Ureter (tissue), 1 donor: ENCODE data around the gene HIBADH. TPM values are rescaled to one million over a fixed set of nuclear protein-coding genes. Genes with fewer than 3 reads are reported as not detected.
"Not testable (repeated sequence)": the region's sequence is repeated elsewhere in the genome, so short reads cannot be mapped to it uniquely, and the experiment has no call there.

Experiments used
- DNase-seq: peaks from one replicate; pipeline ENCODE4 v3.0.0-alpha.2; 2020; ENCODE audit warnings: low spot score
- total RNA-seq: library from RNA; stranded (reverse); gene quantifications from one replicate; pipeline ENCODE4 v1.2.4, GENCODE V29; 2023
- donor health status: DM: yes; HTN: yes; CAD: no.

Gene HIBADH
- total RNA-seq, 1 donor from 2014 or later, result 31.3 TPM

DNA sequence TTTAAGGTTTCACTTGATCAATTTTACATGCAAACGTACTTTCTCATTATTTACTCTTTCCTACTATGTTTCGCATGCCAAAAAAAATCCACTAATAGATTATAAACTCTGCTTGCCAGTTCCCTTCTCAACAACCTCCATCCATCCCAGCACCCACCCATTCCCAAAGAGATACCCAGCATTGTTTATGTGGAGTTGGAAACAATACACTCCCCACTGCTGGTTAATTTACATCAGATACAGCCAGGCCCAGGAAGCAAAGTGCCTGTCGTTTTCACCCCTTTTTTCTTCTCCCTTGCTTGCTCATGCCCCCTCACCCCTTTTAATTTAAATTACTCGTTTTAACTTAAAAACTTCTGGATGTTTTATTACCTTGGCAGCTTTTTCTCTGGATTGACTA is 59.9 kb downstream of the HIBADH start:
- no peak for DNase-seq

DNA sequence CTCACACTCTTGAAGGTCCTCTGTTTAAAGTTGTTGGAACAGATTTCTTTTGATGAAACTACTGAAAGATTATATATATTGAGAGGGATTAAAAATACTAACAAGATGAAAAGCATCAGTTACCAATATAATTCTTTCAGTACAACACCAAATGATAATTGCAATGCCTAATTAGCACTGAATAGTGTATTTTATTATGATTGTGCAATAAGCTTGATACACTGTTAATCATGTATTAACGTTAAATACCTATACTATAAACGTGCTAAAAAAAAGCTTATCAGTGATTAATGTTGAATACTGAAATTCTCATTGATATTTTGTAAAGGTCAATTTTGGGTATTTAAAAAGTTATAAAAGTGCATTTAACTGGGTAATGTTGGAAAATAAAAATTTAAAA is 61.5 kb downstream of the HIBADH start:
- no peak for DNase-seq

DNA sequence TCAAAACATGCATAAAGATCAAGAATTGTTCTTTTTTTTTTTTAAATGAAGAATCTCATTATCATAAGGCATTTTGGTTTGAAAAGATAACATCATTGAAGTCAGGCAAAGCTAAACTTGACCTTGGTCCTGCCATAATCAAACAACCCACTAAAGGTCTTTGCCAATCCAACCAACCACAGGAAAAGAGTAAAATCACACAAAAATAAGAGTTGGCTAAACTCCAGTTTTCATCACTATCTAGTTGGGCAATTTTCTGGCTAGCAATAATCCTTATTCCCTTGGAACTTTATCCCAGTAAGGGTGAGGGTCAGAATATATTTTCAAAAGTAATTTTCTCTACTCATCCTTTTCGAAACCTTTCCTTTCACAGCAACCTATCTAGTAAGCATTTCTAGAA is 62.4 kb downstream of the HIBADH start:
- no peak for DNase-seq

DNA sequence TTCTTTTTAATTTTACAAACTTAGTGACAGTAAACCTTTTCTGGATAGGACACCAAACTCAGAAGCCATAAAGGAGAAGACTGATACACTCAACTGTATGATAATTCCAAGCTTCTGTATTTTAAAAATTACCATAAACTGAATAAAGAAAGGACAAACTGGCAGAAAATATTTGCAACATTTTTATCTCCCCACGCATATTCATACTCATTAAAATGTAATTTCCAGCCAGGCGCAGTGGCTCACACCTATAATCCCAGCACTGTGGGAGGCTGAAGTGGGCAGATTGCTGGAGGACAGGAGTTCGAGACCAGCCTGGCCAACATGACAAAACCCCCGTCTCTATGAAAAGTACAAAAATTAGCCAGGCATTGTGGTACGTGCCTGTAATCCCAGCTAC is 67.7 kb downstream of the HIBADH start:
- DNase-seq, result no peak

DNA sequence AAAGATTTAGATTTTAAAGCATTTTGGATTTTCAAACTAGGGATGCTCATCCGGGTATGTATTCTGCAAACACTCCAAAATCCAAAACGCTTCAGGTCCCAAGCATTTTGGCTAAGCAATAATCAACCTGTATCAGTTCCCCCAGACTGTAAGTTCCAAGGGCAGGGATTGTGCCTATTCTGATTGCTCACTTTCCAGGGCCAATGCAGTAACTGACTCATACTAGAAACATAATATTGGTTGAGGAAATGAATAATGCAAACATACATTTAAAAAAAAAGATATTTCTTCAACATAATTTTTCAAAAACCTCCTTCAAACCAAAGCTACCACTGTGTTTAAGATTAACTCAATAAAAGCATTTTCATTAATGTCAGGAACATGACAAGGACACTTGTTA is 69.5 kb downstream of the HIBADH start:
- DNase-seq, result no peak

DNA sequence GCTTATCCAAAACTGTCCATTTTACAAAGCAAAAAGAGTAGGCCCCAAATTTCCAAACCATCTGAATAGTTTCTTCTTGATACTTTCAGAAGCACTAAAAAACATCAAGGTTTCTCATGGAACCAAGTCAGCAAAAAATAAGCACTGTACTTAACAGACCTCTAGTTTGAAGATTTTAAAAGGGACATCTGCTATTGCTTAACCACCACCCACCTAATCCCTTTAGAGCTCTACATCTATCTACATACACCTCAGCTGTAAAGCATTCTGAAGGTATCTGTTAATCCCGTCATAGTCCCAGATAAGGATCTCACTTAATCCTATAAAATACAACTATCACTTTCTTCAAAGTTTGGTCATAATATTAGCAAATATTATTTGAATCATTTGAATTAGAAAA is 72.3 kb downstream of the HIBADH start:
- no peak for DNase-seq

DNA sequence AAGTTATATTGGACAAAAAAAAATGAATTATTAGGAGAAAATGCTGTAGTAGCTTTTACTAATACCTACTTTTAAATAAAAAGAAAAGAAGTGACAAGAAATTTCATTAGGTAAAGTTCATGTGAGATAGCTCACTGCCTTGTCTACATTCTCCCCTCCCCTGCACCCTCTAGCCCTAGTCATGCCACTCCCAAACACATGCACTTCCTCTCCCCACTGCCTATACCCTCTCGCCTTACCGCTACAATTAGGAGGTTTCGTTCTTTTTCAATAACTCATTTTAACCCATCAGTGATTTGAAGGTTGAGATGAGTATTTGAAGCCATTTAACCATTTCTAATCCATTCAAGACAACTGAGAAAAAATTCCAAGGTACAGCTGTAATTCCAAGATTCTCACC is 75.3 kb downstream of the HIBADH start:
- DNase-seq, result no peak

DNA sequence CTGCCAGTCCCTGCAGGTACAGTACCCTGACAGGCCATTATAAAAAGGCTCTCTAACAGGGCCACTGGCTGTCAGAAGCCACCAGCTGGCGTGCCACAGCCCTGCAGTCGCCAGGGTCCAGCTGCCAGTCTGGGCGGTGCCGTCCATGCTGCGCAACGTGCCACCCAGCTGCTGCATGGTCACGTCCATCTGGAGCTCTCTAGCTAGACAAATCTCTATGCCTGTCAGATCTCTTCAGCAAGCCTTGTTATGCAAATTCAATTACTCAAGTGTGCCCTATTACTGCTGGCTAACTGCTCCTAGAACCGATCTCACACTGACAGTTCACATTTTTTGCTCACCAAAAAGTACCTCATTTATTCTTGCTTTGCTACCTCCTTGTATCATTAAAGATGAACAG is 75.9 kb downstream of the HIBADH start:
- no peak for DNase-seq

DNA sequence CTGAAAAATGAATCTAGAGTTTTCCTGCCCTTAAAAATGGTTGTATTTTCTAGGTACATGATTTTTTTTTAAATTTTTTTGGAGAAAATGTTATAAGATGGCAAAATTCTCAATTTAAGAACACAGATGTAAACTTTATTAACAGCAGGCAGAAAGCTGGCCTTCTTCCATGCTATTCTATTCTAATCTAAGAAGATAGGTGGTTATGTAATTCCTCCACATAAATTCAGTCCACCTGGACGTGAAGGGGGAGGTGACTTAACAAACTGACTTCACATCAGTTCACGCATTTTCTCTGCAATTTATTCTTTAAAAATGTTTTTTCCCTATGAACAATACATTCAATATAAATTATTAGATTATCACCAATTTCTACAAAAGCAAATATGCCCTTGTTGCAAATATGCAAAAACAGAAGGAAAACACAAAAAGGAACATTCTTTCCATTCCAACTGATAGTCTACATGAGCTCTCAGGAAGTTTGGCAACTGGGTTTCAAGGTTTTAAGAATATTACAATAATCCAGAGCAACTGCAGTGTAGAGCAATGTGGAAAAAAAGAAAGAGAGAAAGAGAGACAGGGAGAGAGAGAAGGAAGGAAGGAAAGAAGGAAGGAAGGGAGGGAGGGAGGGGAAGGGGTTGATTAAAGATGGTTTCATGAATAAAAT is 76.8 kb downstream of the HIBADH start:
- DNase-seq, result no peak

DNA sequence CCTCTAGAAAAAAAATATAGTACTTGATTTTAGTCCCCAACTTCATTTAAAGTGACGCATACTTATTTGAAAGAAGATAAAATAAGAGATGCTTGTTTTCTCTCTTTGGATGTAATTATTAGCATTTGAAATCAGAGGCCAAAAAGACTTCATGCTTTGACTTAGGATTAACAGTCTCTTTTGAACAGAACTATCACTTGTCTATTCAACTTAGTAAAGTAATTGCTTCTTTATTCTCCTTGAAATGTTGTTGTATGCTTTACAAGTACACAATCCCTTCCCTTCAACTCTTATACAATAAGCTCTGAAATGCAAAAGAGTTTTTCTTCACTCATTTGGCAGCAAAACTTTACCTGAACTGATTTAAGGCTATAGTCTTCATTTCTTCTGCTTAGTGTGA is 80.8 kb downstream of the HIBADH start:
- DNase-seq, result no peak

DNA sequence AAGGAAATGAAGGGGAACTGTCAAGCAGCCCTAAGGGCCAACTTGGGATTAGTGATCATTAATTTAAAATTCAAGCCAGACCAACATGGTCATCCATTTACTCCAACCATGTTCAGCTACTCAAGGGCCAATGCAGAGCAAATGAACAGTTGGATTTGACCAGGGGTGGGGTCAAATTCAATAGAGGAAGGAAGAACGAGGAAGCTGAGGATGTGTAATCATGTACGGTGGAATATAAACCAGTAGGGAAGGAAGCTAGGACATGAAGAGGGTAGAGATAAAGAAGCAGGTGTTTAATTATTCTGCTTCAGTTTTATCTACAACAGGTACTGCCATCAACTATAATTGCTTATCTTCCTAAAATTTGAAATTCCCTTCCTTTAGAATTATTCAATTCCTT is 81.6 kb downstream of the HIBADH start:
- no peak for DNase-seq

DNA sequence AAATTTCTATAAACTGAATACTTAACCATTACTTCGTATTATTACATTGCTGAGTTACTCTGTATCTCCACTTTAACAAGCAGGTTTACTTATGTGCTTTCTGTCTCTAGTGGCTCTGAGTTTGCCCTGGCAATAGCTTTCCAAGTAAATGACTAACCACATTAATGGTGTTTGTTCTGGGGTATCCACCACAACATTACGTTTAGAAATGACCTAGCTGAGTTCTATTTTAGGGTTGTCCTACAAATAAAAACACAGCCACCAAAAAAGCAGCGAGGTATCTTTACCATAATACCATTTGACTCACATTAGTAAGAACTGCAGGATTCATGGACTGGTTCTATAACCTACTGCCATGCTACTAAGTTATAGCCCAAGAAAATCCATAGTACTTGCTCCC is 83.1 kb downstream of the HIBADH start:
- no peak for DNase-seq

DNA sequence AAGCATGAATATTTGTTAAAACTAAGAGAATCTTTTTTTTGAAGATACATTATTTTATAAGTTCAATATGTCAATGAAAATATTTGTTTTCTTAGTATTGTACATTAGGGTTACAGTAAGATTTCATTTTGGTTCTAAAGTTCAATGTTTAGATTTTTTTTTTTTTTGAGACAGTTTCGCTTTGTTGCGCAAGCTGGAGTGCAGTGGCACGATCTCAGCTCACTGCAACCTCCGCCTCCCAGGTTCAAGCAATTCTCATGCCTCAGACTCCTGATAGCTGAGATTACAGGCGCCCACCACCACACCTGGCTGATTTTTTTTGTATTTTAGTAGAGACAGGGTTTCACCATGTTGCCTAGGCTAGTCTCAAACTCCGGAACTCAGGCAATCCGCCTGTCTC is 84.5 kb downstream of the HIBADH start:
- not testable (repeated sequence) for DNase-seq

DNA sequence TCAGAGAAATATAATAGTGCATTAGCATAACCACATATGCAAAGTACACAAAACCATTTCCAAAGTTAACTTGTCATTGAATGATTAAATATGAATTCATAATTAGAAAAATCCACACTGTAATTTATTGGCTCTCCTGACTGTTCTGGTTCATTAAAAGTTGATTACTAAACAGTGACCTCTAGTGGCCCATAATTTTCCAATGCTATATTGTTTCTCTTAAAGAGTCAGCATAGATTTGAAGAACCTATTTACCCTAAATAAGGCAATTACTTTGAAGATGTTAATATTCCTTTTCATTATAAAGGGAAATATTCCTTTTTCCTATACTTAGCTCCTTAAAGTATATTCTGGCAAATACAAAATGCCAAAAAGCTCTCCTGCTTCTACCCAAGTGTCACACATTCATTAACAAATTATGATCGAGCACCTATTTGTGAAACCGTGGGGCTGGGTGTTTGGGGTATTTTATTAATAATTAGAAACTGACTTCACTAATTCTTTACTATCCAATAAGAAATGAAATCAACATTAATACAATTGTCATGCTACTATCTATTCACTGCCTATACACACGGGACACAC is 86.2 kb downstream of the HIBADH start:
- no peak for DNase-seq

DNA sequence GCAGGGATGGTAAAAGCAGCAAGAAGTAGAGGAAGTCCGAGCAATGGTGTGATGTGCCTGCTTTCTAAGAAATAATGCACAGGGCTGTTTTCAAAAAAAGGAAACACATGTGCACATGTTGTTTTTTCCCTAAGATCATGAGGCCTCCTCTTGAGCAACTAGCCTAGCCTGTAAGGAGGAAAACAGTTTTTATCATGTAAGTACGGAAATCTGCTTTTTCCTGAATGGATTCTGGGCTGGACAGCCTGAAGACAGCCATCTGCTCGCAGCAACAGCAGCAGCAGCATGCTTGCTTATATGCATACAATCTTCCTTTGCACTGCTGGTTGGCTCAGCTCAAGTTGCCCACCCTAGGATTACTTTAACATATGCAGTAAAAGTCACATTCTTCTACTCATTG is 87.1 kb downstream of the HIBADH start:
- DNase-seq, result no peak

DNA sequence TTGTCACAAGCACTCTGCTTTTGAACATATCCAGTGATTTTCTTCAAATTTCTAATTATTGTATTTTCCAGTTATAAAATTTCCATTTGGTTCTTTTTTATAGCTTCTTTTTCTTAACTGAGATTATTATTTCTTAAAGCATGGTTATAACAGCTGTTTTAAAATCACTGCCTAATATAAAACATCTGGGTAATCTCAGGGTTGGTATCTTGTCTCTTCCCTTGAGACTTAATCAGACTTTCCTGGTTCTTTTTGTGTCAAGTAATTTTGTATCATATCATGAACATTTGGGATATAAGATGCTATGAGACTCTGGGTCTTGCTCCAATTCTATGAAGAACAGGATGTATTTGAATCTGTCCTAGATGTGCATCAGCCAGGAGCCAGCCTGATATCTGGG is 93.6 kb downstream of the HIBADH start:
- DNase-seq, result no peak

DNA sequence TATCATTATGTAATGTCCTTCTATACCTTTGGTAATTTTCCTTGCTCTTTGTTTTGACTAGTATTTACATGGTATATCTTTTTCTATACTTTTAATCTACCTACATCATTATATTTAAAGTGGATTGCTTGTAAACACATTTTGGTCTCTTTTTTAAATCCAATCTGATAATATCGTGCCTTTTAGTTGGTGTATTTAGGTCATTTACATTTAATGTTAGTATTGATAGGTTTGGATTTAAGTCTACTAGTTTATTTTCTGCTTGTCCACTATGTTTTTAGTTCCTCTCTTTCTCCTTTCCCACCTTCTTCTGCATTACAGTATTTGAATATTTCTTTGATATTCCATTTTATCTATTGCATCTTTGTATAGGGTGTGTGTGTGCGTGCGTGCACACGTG is 95.4 kb downstream of the HIBADH start:
- no peak for DNase-seq

DNA sequence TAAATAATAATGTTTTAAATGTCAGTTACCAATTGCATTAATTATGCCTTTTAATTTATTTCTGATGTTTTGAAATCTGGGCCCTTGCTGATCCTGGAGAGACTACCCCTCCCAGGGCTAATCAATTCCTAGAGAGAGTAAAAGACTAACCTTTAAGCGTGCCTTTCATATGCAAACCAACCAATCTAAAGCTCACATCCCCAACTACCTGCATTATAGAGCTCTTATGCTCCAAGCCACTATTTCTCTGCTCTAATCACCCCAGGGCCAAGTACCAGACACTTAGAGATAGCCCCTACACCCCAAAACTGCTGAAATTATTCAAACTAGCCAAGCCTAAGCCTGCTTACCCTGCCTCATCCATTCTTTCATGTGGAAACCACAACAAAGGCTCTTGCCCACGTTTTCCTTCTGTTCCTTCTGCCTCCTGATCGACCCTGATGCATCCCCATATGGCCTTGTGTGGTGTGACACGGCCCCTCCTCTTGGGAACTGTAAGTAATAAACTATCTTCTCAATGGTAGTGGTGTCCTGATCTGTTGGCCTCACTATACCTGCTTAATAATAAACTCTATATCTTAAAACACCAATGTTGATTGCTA is 97.7 kb downstream of the HIBADH start:
- no peak for DNase-seq

DNA sequence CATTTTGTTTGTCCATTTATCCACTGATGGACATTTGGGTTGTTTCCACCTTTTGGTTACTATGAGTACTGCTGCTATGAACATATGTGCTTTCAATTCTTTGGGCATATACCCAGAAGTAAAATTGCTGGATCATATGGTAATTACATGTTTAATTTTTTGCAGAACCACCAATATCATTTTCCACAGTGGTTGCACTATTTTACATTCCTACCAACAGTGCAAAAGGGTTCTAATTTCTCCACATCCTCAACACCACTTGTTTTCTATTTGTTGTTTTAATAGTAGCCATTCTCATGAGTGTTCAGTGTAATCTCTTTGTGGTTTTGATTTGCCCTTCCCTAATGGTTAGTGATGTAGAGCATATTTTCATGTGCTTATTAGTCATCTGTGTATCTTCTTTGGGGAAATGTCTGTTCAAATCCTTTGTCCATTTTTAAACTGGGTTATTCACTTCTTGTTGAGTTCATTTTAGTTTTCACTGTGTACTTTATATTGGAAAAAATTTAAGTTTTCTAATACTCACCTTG is 101.9 kb downstream of the HIBADH start:
- DNase-seq, result no peak

DNA sequence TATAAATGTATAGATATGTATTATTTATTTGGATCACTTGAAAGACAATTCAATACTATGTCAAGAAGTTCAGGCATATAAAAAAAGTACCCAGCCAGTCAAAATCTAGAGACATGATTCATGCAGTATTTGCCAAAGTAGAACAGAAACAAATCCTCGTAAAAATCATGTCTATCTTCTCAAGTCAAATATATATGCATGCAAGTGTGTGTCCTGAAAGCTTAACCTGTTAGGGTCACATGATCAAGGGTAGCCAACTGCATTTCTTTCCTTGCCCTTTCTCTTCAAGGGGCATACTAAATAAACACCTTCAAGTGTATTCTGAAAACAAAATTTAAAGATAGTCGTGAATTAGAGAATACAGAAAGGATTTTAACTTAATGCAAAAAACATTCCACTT is 107.0 kb downstream of the HIBADH start:
- no peak for DNase-seq

DNA sequence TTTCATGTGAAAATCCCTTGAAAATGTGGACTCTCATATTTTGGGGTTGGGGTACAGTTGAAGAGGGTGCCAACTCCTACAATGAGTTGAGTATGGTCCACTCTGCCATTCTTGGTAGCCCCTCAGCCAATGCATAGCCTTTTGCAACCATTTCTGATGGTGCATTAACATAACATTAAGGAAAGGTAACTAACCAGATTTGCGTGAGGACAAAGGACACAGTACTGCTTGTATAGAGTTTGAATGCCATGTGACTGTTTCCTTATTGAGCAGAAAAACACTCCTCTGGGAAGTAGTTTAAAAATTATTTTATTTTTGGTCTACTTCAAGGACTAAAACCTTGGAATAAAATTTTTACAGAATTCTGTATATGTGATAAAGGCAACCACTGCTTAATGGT is 107.9 kb downstream of the HIBADH start:
- DNase-seq, result no peak

DNA sequence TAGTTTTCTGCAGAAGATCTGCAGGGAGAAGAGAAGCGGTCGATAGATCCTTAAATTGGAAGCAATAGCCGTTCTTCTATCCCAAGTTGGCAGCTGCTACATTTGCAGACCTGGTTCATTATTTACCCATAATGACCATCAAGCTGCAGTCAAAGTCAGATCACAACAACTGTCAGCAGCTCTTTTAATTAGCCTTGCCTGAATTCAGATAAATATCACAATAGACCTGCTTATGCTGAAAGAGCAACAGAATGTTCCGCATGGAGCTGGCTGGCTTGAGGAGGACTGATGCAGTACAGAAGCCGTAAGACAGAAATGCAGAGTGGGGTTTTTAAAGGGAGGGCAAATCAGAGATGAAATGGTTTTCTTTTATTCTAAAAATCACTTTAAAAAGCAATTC is 109.4 kb downstream of the HIBADH start:
- DNase-seq, result no peak

DNA sequence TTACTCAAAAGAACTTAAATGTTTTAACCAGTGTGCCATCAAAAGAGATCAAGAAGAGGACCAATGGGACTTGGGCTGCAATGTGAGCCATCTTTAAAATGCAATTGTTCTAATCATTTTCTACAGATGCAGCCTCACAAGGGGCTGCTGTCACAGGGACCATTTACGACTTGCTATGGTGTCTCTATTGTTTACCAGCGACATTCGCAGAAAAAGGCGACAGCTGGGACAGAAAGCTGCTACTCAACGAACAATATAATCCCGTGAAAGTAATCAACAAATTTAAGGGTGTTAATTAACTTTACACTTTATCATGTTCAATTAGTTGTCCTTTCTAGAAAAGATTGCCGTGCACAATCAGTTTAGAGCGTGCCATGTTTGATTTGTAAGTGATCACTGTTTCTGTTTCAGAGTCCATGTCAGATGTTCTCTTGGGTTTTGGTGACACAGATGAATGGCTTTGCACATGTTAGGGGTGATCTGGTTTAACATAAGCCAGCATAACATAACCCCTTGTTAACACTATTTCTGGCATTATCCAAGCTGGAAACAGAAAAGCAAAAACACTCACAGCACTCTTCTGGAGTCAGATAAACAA is 110.8 kb downstream of the HIBADH start:
- DNase-seq, result no peak
